SH-SY5Y (cell line): Measurements from ENCODE around the gene VAPB.

Source experiments
- GATA2 ChIP-seq: IDR thresholded peaks from 2 replicates; pipeline ENCODE4 v1.6.1; 2011; ENCODE audit warnings: mild to moderate bottlenecking, low read depth, low read length
- GATA3 ChIP-seq: IDR thresholded peaks from 2 replicates; pipeline ENCODE4 v1.6.1; 2011; ENCODE audit warnings: low read depth, mild to moderate bottlenecking, low read length, moderate library complexity

The VAPB gene, protein sequence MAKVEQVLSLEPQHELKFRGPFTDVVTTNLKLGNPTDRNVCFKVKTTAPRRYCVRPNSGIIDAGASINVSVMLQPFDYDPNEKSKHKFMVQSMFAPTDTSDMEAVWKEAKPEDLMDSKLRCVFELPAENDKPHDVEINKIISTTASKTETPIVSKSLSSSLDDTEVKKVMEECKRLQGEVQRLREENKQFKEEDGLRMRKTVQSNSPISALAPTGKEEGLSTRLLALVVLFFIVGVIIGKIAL

GRCh38 chr20:58388882-58389323 lies at the start of gene VAPB:
Gene VAPB (plus strand): TSS chr20:58389229. CDS start chr20:58389460, 231 bp downstream.
- TF ChIP-seq GATA3, result no peak
- TF ChIP-seq GATA2, result no peak

GRCh38 chr20:58339741-58340140 lies 49.3 kb upstream of the VAPB start:
- no peak for TF ChIP-seq GATA3
- TF ChIP-seq GATA2, result no peak

GRCh38 chr20:58340151-58340550 lies 48.9 kb upstream of the VAPB start:
- no peak for TF ChIP-seq GATA2
- TF ChIP-seq GATA3, result no peak

DNA sequence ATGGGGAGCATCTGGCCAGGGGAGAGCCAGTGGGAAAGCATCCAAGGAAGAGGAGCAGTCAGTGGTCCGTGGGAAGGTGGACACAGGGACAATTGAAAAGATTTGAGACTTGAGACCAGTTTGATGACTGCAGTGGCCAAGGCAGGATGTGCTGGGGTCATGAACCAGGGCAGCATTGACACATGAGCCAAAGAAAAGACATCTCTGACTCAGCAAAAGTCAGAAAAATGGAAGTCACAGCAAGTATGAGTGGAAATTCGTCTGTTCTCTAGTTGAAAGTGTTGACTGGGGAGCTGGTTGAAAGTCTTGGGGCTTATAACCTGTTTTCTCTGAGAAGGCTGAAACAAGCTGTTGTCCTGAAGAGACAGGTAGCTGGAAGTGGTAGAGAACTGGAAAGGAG lies 48.2 kb upstream of the VAPB start:
- TF ChIP-seq GATA3, result no peak
- no peak for TF ChIP-seq GATA2

- no peak for TF ChIP-seq GATA3
- TF ChIP-seq GATA2, result no peak
Measured at GRCh38 chr20:58342104-58342945, 46.7 kb upstream of the VAPB start.

- no peak for TF ChIP-seq GATA3
- no peak for TF ChIP-seq GATA2
Measured at GRCh38 chr20:58344741-58345140, 44.3 kb upstream of the VAPB start.

DNA sequence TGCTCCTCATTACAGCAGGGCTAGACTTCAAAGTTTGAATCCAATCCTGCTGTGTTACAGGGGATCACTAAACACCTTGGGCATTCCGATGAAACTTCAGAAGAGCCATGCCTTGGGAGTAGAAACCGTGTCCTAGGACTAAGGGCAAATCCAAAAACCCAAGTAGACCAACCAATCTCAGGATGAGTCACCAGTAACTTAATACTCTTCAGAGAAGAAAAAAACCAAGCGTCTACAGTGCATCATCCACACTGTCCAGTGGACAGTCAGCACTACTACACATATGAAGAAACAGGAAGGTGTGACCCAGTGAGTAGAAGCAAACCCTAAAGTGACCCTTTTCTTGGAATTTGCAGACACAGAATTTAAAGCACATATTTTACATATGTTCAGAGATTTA lies 39.5 kb upstream of the VAPB start:
- TF ChIP-seq GATA2 (no peak), GATA3 (no peak)

DNA sequence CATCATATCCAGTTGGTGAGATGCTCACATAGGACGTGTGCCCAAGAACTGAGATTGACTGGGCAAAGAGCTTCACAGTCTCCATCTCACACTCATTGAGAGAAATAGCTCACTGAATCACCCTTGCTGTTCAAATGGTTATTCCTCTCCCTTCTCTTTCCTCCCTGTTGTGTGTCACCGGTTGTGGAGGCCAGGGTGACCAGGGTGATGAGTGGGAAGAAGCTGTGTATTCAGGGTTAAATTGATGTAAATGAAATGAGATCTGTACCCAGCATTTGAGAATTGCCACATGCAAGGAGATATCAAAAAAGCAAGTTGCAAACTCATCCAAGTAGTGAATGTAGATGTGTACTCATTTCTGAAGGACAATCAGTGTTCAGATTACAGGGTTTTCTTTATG lies 36.6 kb upstream of the VAPB start:
- no peak for TF ChIP-seq GATA3
- TF ChIP-seq GATA2, result no peak

DNA sequence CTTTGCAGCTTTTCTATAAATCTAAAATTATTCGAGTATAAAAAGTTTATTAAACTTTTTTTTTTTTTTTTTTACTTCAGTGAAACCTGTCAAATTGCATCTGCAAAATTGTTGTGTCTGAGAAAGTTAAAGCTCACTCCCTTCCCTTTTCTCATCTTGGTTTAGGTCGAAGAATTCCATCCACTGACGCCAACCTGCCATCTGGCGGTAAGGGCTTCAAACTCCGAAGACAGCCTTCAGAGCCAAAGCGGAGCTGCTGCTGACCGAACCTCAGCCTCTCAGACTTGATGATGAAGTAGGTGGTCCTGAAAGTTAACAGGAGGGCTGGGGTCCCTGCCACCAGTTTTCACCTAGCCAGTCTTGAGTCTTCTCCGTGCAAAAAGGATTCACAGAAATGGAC lies 29.6 kb upstream of the VAPB start:
- TF ChIP-seq GATA3 (no peak), GATA2 (no peak)

- TF ChIP-seq GATA3 (no peak), GATA2 (no peak)
Measured at GRCh38 chr20:58360936-58361335, 28.1 kb upstream of the VAPB start.

DNA sequence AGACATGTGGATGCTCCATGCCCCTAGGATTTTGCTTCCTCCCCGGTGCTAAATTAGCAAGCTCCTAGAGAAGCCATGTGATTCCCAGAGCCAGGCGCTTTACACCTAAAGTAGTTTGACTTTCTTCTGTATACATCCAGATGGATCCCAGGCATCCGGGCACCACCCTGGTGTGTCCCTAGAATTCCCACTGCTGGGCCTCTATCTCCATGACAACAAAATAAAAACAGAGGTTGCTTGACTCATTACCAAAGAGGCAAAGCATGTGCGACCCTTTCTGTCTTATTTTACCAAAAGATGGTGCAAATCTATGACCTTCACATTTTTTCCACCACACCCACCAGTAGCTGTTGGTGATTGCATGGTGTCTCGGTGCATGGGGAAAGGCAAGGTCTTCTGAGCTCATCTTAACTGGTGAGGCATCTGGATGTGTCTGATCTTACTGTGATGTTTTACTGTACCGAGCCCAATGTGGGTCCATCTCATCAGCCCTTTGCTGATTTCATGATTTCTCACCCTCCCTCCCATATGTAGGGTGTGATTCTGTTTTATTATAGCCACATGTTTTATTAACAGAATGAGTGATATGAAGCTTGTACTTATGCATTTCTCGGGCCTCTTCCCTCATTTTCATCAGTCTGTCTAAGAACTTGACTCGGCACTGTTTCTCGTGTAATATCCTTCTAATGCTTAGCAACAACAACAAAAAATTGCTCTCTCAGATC lies 27.4 kb upstream of the VAPB start:
- no peak for TF ChIP-seq GATA3

GRCh38 chr20:58362206-58362516 lies 26.9 kb upstream of the VAPB start:
- TF ChIP-seq GATA3 (no peak), GATA2 (no peak)

DNA sequence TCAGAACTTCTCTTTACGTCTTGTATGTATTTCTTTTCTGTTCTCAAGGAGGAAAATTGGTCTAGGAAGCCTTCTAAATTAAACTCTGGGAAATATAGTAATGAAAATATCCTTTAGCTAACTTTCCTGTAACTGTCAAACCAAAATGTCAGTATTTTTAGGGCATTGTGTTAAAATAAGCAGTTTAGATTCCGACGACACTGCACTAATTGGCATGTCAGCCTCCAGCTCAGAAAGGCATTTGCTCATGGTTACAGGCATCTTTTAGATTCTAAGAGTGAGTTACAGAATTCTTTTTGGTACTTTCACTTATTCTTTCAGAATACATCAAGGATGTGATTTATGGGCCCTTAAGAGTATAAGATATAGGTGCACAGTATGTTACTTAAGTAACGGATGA lies 26.1 kb upstream of the VAPB start:
- TF ChIP-seq GATA3 (no peak), GATA2 (no peak)

DNA sequence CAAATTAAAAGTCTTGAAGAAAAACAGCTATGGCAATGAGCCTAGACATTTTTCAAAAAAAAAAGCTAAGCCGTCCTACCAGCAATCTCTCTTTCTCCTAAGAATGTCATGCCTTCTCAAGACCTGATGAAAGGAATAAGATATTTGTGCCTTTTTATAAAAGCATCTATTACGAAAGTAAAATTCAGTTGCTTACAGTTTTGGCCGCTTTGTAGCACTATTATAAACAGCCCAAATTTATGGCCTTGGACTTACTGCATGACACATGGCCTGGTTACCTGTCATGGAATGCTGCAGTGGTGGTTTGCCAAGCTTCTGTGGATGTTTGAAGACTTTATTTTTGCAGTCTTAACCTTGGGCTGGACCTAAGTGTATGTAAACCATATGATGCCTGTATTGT lies 22.2 kb upstream of the VAPB start:
- TF ChIP-seq GATA3, result no peak
- TF ChIP-seq GATA2, result no peak

GRCh38 chr20:58372806-58373205 lies 16.2 kb upstream of the VAPB start:
- TF ChIP-seq GATA3 (no peak), GATA2 (no peak)
